Activated effector memory CD4-positive, alpha-beta T cell treated with Interleukin-2 at 50 U/mL for 16 hours (primary cell): ENCODE data around the gene SPSB3.

Experiments
- DNase-seq: peaks from one replicate; pipeline ENCODE4 v3.0.0-alpha.2; 2020

The SPSB3 gene

GRCh38 chr16:1788095-1788707, 5.8 kb upstream of the SPSB3 start:
- DNase-seq, result no peak

- DNase-seq, result no peak
Measured at GRCh38 chr16:1787322-1788094, 5.1 kb upstream of the SPSB3 start.

DNA sequence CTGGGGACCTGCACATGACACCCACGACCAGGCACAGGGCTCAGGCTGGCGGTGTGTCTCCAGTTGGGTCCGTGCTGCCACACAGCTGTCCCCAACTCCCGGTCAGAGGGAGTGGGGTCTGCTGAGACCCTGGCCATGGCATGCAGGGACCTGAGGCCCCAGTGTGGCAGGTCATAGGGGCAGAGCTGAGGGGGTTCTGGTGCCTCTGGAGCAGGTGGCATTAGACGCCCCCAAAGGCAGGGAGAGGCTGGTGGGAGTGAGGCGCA, 4.6 kb upstream of the SPSB3 start:
- DNase-seq, result no peak

GRCh38 chr16:1786242-1787055, 4.1 kb upstream of the SPSB3 start:
- DNase-seq, result no peak

GRCh38 chr16:1785846-1786170, 3.4 kb upstream of the SPSB3 start:
- no peak for DNase-seq

- no peak for DNase-seq
Measured at GRCh38 chr16:1784977-1785845, 2.8 kb upstream of the SPSB3 start.

- peak; percentile 16 for DNase-seq
Measured at GRCh38 chr16:1781758-1782407, 488 bp downstream of the SPSB3 start.

DNA sequence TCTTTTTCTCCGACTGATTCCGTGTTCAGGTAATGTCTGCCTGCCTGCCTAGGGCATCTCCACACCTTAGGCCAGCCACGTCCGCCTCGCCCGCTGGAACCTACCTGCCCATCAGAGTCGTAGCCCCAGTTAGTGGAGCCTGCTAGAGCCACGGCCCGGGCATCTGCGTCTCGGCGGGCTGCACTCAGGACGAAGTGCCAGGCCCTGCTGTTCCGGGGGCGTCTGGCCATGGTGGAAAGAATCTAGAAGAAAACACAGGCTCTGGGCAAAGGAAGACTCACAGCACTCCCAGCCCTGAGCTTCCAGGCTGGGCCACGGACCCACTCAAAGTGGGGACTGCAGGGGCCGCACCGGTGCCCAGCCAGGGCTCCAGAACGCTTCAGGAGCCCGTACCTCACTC, 1.1 kb downstream of the SPSB3 start:
- no peak for DNase-seq

GRCh38 chr16:1780677-1781072, 1.7 kb downstream of the SPSB3 start:
- DNase-seq, result no peak

DNA sequence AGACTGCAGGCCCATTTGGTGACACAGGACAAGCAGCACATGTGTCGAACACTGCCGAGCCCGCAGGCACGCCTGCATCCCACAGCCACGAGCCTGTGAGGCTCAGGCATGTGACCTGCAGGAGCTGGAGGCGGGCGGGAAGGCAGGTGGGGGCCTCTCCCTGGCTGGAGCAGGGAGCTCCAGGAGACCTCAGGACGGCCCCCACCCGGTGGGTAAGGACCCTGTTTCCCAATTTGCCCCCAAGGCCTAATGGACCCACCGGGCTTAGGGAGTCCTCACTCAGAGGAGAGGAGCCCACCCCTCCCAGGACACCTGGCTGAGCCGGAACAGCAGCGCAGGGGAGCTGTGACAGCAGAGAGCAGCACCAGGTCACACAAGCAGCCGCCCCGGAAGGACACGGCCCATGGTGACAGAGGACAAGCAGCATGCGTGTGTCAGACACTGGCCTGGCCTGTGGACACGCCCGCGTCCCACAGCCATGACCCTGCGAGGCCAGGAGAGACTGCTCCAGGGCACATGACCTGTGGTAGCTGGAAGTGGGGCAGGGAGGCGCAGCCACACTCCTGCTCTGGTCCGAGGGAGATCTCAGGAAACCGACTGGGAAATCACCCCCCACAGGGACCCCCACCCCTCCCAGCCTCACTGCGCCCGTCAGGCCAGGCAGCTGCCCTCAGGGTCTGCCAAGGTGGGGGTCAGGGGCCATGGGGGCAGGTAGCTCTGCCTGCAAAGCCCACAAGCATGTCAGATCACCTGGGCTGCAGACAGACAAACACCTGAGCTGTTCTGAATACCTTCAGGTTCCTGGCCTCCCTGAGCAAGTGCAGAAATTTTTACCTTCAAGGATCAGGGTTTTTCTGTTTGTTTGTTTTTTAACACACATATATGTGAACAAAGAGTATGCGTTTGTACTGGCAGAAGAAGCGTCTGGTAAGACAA, 2.4 kb downstream of the SPSB3 start:
- DNase-seq, result no peak

- no peak for DNase-seq
Measured at GRCh38 chr16:1779234-1779701, 3.1 kb downstream of the SPSB3 start.

DNA sequence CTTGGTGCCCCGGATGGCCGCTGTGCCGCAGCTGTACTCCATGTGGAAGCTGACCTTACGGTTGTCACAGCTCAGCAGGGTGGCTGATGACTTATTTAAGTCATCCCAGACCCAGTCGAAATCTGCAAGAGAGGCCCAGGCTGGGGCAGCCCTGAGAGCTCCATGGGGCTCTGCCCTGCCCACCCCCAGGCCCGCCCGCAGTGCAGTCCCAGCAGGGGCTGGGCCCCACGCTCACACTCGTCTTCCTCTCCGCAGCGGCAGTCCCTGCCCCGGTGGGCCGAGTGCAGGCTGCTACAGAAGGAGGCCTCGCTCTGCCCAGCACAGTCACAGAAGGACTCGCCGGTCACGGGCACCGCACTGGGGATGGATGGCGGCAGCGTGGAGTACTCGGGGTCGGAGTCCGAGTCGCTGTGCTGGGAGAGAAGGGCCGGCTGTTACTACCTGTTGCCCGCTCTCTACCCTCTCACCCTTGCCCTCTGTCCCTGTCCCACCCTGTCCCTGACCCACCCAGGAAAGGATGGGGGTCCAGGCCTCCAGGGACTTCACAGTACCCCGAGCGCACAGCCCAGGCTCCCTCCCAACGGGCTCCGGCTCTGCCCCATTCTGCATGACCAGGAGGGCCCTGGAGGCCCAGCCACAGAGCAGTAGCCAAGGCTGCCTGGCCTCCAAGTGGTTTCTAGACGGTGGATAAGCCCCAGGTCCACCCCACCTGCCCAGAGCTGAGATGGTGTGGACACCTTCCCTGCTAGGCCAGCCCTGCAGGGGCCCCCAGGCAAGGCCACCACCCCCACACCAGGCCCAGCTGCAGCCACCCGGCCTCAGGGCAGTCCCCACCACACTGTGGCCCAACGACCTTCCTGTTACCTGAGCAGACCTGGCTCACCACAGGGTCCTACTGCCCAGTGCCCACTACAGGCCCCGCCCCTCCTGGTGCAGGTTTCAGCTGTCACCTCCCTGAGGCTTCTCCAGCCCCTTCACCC, 3.9 kb downstream of the SPSB3 start:
- DNase-seq, result no peak

DNA sequence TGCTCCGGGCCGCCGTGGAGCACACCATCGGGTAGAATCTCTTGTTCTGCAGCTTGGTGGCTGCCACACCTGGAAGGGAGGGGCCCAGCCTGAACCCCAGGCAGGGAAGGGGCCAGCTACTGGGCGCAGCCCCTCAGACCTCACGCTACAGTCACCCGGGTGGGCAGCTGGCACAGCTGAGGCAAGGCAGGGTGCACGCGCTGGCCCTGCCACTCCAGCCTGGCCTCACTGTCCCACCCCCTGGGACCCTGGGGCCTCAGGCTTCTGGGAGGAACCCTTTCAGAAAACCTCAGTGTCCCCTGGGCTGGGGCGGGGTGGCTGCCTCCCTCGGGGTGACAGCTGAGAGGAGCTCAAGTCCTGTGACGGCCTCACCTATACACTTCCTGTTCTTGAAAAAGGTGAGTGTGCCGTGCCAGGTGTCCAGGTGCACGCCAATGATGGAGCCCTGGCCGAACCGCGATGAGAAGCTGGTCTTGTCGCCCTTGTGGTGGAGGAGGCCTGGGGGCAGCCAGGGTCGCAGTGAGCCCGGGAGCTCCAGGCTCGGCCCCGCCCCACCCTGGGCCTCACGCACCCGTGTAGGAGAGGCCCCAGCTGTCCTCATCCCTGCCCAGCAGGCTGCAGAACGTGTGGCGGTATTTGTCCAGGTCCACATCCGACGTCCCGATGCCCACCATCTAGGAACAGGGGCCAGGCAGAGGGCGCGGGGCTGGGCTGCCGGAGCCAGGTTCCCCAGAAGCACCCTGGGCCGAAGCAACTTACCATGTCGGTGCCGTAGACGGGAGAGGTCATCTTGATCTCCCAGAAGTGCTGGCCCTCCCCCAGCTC, 4.8 kb downstream of the SPSB3 start:
- DNase-seq, result no peak

DNA sequence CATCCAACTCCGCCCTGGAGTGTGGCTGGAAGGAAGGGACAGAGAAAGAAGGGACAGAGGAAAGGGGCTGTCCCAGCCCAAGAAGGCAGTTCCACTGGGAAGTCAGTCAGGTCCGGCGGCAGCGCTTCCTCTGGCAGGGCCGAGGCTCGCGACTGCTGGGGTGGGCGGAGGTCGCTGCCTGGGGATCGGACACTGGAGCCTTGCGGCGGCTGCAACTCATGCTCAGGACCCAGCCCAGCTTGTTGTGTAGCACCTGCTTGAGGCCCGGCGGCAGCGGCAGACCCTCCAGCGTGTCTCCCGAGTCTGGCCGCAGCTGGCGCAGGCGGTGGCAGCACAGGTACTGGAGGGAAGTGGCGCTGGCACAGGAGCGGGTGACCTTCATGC, 5.4 kb downstream of the SPSB3 start:
- DNase-seq, result no peak

DNA sequence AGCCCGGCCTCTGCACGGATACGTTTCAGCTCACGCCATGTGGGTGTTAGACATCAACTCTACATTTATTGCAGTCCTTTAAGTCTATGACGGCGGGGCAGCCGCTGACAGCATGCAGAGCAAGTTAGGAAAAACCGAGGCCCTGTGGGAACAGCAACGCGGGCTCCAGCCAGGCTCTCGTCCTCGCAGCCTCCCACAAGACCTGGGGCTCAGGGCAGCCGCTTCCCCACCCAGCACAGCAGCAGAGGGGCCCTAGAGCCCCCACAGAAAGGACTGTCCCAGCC, 5.8 kb downstream of the SPSB3 start:
- DNase-seq, result no peak

DNA sequence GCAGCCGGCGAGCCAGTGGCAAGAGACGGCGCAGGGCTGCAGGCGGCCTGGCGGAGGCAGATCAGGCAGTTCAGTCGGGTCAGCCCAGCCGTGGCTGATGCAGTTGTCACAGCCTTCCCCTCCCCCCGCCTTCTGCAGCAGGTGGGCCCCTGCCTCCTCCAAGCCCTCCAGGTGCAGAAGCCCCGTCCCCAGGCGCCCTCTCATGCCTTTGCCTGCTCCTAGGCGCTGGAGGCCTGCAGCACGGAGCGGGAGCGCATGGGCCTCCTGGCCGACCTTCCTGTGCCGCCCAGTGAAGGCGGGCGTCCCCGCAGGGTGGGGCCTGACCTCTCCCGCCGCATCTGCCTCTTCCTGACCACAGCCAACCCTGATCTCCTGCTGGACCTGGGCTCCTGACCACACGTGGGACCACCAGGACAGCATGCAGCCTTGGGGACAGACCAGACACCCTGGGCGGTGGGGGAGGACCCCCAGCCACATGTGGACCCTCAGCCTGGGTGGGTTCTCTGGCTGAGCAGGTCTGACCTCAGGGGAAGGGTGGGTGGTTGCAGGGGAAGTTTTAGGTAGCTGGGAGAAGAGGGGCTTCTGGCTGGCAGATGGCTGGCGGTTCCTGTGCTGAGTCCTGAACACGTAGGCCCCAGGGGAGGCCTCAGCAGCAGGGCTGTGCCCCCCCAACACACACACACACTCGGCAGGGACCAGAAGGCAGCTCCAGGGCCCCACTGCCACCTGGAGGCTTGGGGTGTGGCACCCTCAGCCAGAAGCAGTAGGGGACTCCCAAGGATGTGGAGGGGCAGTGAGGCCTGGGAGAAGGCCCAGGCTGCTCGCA, 6.3 kb downstream of the SPSB3 start:
- no peak for DNase-seq

DNA sequence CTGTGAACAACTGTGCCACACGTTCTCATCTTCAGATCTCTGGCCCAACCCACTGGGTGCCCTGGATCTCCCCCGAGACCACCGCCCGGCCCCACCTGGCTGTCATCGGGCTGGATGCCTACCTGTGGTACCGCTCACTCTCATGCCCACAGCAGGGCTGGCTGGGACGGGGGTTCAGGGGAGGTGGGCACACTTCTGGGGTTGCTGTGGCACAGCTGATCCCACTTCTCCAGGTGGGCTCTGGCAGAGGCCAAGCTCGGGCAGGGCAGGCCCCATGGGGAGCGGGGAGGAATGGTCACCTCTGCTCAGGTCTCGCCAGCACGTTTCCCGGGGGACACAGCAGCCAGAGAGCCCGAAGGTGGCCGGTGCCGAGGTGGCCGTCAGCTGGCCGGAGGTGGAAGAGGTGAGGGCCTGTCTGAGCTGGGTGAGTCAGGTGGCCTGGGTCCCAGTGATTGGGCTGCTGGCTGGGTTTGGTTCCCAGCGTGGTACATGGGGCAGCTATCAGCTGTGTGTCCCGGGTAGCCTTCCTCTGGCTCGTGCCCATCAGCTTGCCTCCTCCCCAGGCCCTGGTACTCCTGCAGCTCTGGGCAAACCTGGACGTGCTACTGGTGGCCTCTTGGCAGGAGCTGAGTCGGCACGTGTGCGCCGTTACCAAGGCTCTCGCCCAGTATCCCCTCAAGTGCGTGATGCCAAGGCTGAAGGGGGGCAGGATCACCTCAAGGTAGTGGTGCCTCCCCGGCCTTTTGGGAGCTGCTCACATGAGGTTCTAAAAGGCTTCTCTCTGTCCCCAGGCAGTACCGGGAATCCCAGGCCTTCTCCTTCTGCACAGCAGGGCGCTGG, 7.1 kb downstream of the SPSB3 start:
- no peak for DNase-seq

GRCh38 chr16:1774448-1774780, 8.0 kb downstream of the SPSB3 start:
- DNase-seq, result no peak
